Measurements from ENCODE around the gene C19orf67.
A peak's percentile ranks its signal among the peaks of the same experiment; 100 is the strongest.

Gene C19orf67

DNA sequence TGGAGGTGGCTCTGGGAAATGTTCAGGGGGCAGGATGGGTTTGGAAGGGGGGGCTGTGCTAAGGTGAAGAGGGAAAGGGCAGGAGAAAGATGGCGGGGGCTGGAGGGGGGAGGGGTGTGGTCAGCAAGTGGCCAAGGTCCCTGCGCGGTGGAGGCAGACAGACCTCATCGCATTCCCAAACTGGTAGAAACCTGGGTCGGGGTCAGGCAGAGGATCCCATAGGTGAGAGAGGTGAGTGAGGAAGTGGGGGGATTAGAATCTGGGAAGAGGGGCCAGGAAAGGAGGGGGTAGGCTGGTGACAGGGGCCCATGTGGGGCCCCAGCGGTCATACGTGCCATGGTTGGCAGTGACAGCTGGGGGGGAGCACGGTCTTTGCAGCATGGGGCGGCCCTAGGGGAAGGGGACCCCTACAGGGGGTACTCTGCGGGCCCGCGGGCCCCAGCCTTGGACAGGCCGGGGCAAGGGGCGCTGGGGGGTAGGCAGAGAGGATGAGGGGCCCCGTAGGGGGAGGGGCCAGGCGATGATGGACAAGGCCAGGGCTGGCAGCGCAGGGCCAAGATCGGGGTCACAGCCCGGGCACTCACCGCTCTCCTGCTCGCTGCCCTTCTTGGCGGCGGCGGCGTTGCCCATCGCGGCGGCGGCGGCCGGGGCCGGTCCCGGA is 31.5 kb upstream of the C19orf67 start:
- WGBS, 2 experiments (ENCODE audit: insufficient coverage in 2 of 2): 1% methylated on average over 31 to 33 of the region's 33 CpGs

DNA sequence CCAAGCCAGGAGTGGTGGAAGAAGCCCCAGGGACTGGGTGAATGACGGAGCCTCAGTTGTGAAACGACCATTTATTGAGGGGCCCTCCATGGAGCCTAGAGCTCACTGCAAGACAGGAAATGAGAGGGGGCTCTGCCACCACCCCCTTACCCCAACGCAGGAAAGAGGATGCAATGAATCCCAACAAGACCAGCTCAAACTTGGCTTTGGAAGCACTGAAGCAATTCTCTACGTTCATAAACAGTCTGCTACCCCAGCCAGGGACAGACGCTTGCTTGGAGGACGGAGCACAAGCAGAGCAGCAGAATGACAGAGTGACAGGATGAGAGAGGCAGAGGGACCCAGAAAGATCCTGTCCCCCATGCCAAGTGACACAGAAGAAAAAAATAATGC is 30.9 kb upstream of the C19orf67 start:
- H3K27ac ChIP-seq (ENCODE audit: low read depth, low read length, severe bottlenecking): no peak overlapping the region
- H3K9me3 ChIP-seq (ENCODE audit: control insufficient read depth, low read length): no peaks in the 10 kb centered on the region
- WGBS, 2 experiments (ENCODE audit: insufficient coverage in 2 of 2): 48 to 50% methylated on average over 2 to 6 of the region's 6 CpGs
- H3K4me1 ChIP-seq (ENCODE audit: control insufficient read depth, insufficient read depth, low read length, poor library complexity, severe bottlenecking): peaks cover 41% of the 10 kb centered on the region
- peak overlapping the region; percentile 94 for H3K4me3 ChIP-seq (ENCODE audit: extremely low read depth, insufficient read depth, low read length, poor library complexity, severe bottlenecking)
- peaks cover 13% of the 10 kb centered on the region for H3K36me3 ChIP-seq (ENCODE audit: control insufficient read depth, insufficient read depth, low read length)

More for the DNA sequence above, 31.5 kb upstream of the C19orf67 start:
- H3K4me1 ChIP-seq (ENCODE audit: control insufficient read depth, insufficient read depth, low read length, poor library complexity, severe bottlenecking): peaks cover 41% of the 10 kb centered on the region
- peaks cover 14% of the 10 kb centered on the region for H3K36me3 ChIP-seq (ENCODE audit: control insufficient read depth, insufficient read depth, low read length)
- H3K27ac ChIP-seq (ENCODE audit: low read depth, low read length, severe bottlenecking): no peak overlapping the region
- H3K9me3 ChIP-seq (ENCODE audit: control insufficient read depth, low read length): no peaks in the 10 kb centered on the region
- H3K4me3 ChIP-seq (ENCODE audit: extremely low read depth, insufficient read depth, low read length, poor library complexity, severe bottlenecking): peak overlapping the region; percentile 94

DNA sequence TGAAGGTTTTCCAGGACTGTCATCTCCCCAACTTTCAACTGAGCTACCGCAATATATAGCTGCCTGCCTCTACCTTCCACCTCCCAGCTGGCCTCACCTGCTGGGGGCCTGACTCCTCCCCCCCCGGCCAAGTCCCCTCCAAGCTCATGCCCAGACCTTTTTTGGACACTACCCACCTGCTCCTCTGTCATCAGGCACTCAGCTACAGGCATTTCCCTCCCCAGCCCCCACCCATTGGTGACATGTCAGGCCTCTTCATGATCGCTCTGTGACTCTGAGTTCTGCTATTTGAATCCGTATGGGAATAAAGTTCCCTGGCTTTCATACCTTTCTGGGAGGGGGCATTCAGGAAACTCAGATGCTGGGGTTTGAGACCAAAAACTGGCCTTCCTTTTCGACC is 30.2 kb upstream of the C19orf67 start:
- peaks cover 41% of the 10 kb centered on the region for H3K4me1 ChIP-seq (ENCODE audit: control insufficient read depth, insufficient read depth, low read length, poor library complexity, severe bottlenecking)
- peaks cover 9% of the 10 kb centered on the region for H3K36me3 ChIP-seq (ENCODE audit: control insufficient read depth, insufficient read depth, low read length)
- H3K27ac ChIP-seq (ENCODE audit: low read depth, low read length, severe bottlenecking): no peak overlapping the region
- H3K4me3 ChIP-seq (ENCODE audit: extremely low read depth, insufficient read depth, low read length, poor library complexity, severe bottlenecking): peak overlapping the region; percentile 94
- 92 to 93% methylated on average over 5 of the region's 5 CpGs for WGBS, 2 experiments (ENCODE audit: insufficient coverage in 2 of 2)
- H3K9me3 ChIP-seq (ENCODE audit: control insufficient read depth, low read length): no peaks in the 10 kb centered on the region

GRCh38 chr19:14114854-14115253 is 29.3 kb upstream of the C19orf67 start:
- H3K9me3 ChIP-seq (ENCODE audit: control insufficient read depth, low read length): no peaks in the 10 kb centered on the region
- peaks cover 41% of the 10 kb centered on the region for H3K4me1 ChIP-seq (ENCODE audit: control insufficient read depth, insufficient read depth, low read length, poor library complexity, severe bottlenecking)
- H3K36me3 ChIP-seq (ENCODE audit: control insufficient read depth, insufficient read depth, low read length): peaks cover 5% of the 10 kb centered on the region
- 62 to 66% methylated on average over 4 of the region's 9 CpGs for WGBS, 2 experiments (ENCODE audit: insufficient coverage in 2 of 2)
- no peak overlapping the region for H3K27ac ChIP-seq (ENCODE audit: low read depth, low read length, severe bottlenecking)
- no peak overlapping the region for H3K4me3 ChIP-seq (ENCODE audit: extremely low read depth, insufficient read depth, low read length, poor library complexity, severe bottlenecking)

GRCh38 chr19:14114439-14114838 is 28.9 kb upstream of the C19orf67 start:
- Histone ChIP-seq H3K4me1 (ENCODE audit: control insufficient read depth, insufficient read depth, low read length, poor library complexity, severe bottlenecking) (peaks cover 38% of the 10 kb centered on the region), H3K4me3 (ENCODE audit: extremely low read depth, insufficient read depth, low read length, poor library complexity, severe bottlenecking) (no peak overlapping the region), H3K36me3 (ENCODE audit: control insufficient read depth, insufficient read depth, low read length) (peaks cover 4% of the 10 kb centered on the region), H3K27ac (ENCODE audit: low read depth, low read length, severe bottlenecking) (no peak overlapping the region), H3K9me3 (ENCODE audit: control insufficient read depth, low read length) (no peaks in the 10 kb centered on the region)
- WGBS, 2 experiments (ENCODE audit: insufficient coverage in 2 of 2): 90 to 96% methylated on average over 6 to 7 of the region's 7 CpGs

DNA sequence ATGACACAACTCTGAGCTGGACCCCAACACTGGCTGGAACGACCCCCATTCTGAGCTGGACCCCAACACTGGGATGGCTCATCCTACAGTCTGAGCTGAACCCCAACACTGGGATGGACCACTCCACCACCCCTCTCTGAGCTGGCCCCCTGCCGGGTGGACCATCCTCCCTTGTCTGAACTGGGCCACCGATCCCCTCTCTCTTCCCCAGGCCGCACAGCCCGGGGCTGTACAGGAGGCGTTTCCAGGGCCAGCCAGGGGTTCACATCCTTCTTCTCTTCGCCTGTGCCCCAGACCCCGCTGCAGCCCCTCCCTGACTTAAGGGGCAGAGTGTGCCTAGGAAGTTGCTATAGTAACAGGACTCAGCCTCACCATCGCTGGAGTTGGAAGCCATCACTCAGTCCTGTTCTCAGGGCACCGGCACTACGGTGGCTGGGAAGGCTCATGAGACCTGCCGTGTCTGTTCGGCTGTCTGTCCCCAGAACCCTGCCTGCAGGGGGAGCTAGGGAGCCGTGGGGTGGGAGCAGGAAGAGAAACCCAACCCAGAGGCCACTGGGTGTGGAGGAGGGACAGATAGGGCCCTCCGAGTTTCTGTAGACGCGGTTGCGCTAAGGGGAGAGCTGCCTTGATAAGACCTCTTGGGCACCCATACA is 28.3 kb upstream of the C19orf67 start:
- Histone ChIP-seq H3K9me3 (ENCODE audit: control insufficient read depth, low read length) (no peaks in the 10 kb centered on the region), H3K4me1 (ENCODE audit: control insufficient read depth, insufficient read depth, low read length, poor library complexity, severe bottlenecking) (peaks cover 32% of the 10 kb centered on the region), H3K36me3 (ENCODE audit: control insufficient read depth, insufficient read depth, low read length) (peaks cover 4% of the 10 kb centered on the region), H3K4me3 (ENCODE audit: extremely low read depth, insufficient read depth, low read length, poor library complexity, severe bottlenecking) (no peak overlapping the region), H3K27ac (ENCODE audit: low read depth, low read length, severe bottlenecking) (no peak overlapping the region)
- WGBS, 2 experiments (ENCODE audit: insufficient coverage in 2 of 2): 88 to 93% methylated on average over 15 to 18 of the region's 18 CpGs

DNA sequence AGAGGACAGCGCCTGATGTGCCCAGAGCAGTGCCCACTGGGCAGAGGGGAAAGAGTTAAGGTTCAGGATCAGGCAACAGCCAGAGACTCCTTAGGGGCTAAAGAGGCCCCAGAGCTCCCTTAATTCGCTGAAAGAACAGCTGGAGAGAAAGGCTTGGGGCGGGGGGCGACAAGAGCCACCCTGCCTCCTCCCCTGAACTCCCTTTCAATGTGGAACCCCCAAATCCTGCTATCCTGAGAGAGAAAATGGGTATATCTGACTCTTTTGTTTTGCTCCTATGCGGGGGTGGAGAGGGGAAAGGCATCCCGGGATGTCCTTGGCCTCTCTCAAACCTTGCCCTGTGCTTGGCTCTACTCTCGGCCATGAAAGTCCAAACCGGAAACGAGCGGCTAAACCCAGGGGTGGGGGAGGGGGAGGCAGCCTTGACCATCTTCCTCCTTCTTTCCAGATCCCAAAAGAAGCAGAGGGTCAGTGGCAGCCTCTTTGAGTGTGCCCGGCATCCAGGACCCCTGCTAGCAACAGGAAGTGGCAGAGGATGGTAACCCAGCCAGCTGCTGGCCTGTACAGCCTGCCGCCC is 27.3 kb upstream of the C19orf67 start:
- H3K9me3 ChIP-seq (ENCODE audit: control insufficient read depth, low read length): no peaks in the 10 kb centered on the region
- 52 to 73% methylated on average over 7 to 8 of the region's 12 CpGs for WGBS, 2 experiments (ENCODE audit: insufficient coverage in 2 of 2)
- peaks cover 4% of the 10 kb centered on the region for H3K36me3 ChIP-seq (ENCODE audit: control insufficient read depth, insufficient read depth, low read length)
- H3K4me1 ChIP-seq (ENCODE audit: control insufficient read depth, insufficient read depth, low read length, poor library complexity, severe bottlenecking): peaks cover 26% of the 10 kb centered on the region
- H3K27ac ChIP-seq (ENCODE audit: low read depth, low read length, severe bottlenecking): no peak overlapping the region
- no peak overlapping the region for H3K4me3 ChIP-seq (ENCODE audit: extremely low read depth, insufficient read depth, low read length, poor library complexity, severe bottlenecking)

GRCh38 chr19:14112051-14112808 is 26.6 kb upstream of the C19orf67 start:
- H3K9me3 ChIP-seq (ENCODE audit: control insufficient read depth, low read length): no peaks in the 10 kb centered on the region
- WGBS, 2 experiments (ENCODE audit: insufficient coverage in 2 of 2): 74 to 83% methylated on average over 9 to 10 of the region's 12 CpGs
- no peak overlapping the region for H3K4me3 ChIP-seq (ENCODE audit: extremely low read depth, insufficient read depth, low read length, poor library complexity, severe bottlenecking)
- H3K36me3 ChIP-seq (ENCODE audit: control insufficient read depth, insufficient read depth, low read length): peaks cover 7% of the 10 kb centered on the region
- H3K4me1 ChIP-seq (ENCODE audit: control insufficient read depth, insufficient read depth, low read length, poor library complexity, severe bottlenecking): peaks cover 26% of the 10 kb centered on the region
- H3K27ac ChIP-seq (ENCODE audit: low read depth, low read length, severe bottlenecking): no peak overlapping the region

- peaks cover 14% of the 10 kb centered on the region for H3K36me3 ChIP-seq (ENCODE audit: control insufficient read depth, insufficient read depth, low read length)
- no peak overlapping the region for H3K27ac ChIP-seq (ENCODE audit: low read depth, low read length, severe bottlenecking)
- 80 to 100% methylated on average over 1 of the region's 1 CpG for WGBS, 2 experiments (ENCODE audit: insufficient coverage in 2 of 2)
- peaks cover 23% of the 10 kb centered on the region for H3K4me1 ChIP-seq (ENCODE audit: control insufficient read depth, insufficient read depth, low read length, poor library complexity, severe bottlenecking)
- no peak overlapping the region for H3K4me3 ChIP-seq (ENCODE audit: extremely low read depth, insufficient read depth, low read length, poor library complexity, severe bottlenecking)
- no peaks in the 10 kb centered on the region for H3K9me3 ChIP-seq (ENCODE audit: control insufficient read depth, low read length)
These were observed 25.9 kb upstream of the C19orf67 start for GRCh38 chr19:14111486-14111885.

- WGBS, 2 experiments (ENCODE audit: insufficient coverage in 2 of 2): 86% methylated on average over 1 of the region's 2 CpGs; no CpG with 5 or more reads in 1 of the 2 experiments
- Histone ChIP-seq H3K4me3 (ENCODE audit: extremely low read depth, insufficient read depth, low read length, poor library complexity, severe bottlenecking) (no peak overlapping the region), H3K36me3 (ENCODE audit: control insufficient read depth, insufficient read depth, low read length) (peaks cover 21% of the 10 kb centered on the region), H3K4me1 (ENCODE audit: control insufficient read depth, insufficient read depth, low read length, poor library complexity, severe bottlenecking) (peaks cover 16% of the 10 kb centered on the region), H3K27ac (ENCODE audit: low read depth, low read length, severe bottlenecking) (no peak overlapping the region), H3K9me3 (ENCODE audit: control insufficient read depth, low read length) (no peaks in the 10 kb centered on the region)
These were observed 25.1 kb upstream of the C19orf67 start for GRCh38 chr19:14110650-14111049.

All from mesodermal cell (in vitro differentiated cells).